ENCODE measurements around the gene KCTD1. TPM values are rescaled to one million over a fixed set of nuclear protein-coding genes. Genes with fewer than 3 reads are reported as not detected.

Gene KCTD1
- total and polyA plus RNA-seq, 10 of the 15 experiments (the other 5 are each of a cell fraction or from before 2014, with no cell fraction given): 1.5 to 13.4 (median 5.5) TPM

DNA sequence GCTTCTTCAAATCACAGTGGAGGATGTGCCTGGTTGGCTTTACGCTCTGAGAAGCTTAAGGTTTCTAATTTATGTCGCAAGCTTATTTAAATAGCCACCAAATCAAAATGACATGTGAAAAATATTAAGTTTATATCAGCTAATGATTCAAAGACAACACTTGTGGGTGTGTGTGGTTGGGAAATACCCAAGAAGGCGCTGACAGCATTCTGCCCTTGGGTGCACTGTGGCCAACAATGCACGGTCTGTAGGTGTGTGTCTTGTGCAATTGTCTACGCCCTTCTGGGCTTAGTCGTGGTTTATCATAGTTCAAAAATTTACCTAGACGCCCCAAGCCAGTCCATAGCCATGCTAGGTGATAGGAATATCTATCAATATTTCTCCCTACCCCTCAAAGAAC lies 60.9 kb downstream of the KCTD1 start (continued):
- TF ChIP-seq CBX5 (IDR thresholded peaks at IDR 0.05; ENCODE audit: low read depth): no peak
- no peak for TF ChIP-seq HDGF (IDR thresholded peaks at IDR 0.05)
- TF ChIP-seq TARDBP (IDR thresholded peaks at IDR 0.05; ENCODE audit: borderline replicate concordance): no peak
- TF ChIP-seq BACH1 (IDR thresholded peaks at IDR 0.05; ENCODE audit: borderline replicate concordance): peak; percentile 25; the same call in 1 of the 2 replicates
- no peak; a peak in 1 of 4 replicates for TF ChIP-seq IKZF2 (IDR thresholded peaks at IDR 0.05)
- no peak for TF ChIP-seq PAX8 (IDR thresholded peaks at IDR 0.05)
- no peak for TF ChIP-seq POLR2AphosphoS2 (IDR thresholded peaks at IDR 0.05; ENCODE audit: low read depth, low read length)
- TF ChIP-seq, protein P1, sequence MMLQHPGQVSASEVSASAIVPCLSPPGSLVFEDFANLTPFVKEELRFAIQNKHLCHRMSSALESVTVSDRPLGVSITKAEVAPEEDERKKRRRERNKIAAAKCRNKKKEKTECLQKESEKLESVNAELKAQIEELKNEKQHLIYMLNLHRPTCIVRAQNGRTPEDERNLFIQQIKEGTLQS (IDR thresholded peaks at IDR 0.05; ENCODE audit: borderline replicate concordance, extremely low read depth, low read depth, low read length): no peak
- 0 out of 2 replicates have a peak, but pooled peaks have one; percentile 54 for TF ChIP-seq PAX5 (IDR thresholded peaks at IDR 0.05; ENCODE audit: borderline replicate concordance, low read depth, low read length)
- no peak for TF ChIP-seq RCOR1 (conservative IDR thresholded peaks at IDR 0.05; ENCODE audit: low read depth, low read length)
- TF ChIP-seq SMAD1 (IDR thresholded peaks at IDR 0.05; ENCODE audit: low read depth, partially characterized antibody): no peak
- no peak for TF ChIP-seq FOXM1 (IDR thresholded peaks at IDR 0.05; ENCODE audit: low read depth, low read length)
- no peak for TF ChIP-seq HDAC2 (IDR thresholded peaks at IDR 0.05)
- no peak for TF ChIP-seq RB1 (IDR thresholded peaks at IDR 0.05; ENCODE audit: borderline replicate concordance)
- no peak for TF ChIP-seq SPI1 (IDR thresholded peaks at IDR 0.05; ENCODE audit: borderline replicate concordance, insufficient read depth, low read depth, low read length)
- no peak for TF ChIP-seq ZNF24 (IDR thresholded peaks at IDR 0.05)
- TF ChIP-seq NR2C2 (IDR thresholded peaks at IDR 0.05; ENCODE audit: borderline replicate concordance, control insufficient read depth, insufficient read length, low read depth): no peak
- TF ChIP-seq SIX5 (IDR thresholded peaks at IDR 0.05; ENCODE audit: low read depth, low read length, severe bottlenecking): no peak
- TF ChIP-seq NR2F1 (conservative IDR thresholded peaks at IDR 0.05): peak; percentile 64; the same call in 1 of the 2 replicates
- TF ChIP-seq CHD2 (IDR thresholded peaks at IDR 0.05; ENCODE audit: borderline replicate concordance, low read depth, low read length): 0 out of 2 replicates have a peak, but pooled peaks have one; percentile 32
- peak; percentile 56 for TF ChIP-seq RELA (IDR thresholded peaks at IDR 0.05; ENCODE audit: borderline replicate concordance, partially characterized antibody)
- TF ChIP-seq, protein P2, sequence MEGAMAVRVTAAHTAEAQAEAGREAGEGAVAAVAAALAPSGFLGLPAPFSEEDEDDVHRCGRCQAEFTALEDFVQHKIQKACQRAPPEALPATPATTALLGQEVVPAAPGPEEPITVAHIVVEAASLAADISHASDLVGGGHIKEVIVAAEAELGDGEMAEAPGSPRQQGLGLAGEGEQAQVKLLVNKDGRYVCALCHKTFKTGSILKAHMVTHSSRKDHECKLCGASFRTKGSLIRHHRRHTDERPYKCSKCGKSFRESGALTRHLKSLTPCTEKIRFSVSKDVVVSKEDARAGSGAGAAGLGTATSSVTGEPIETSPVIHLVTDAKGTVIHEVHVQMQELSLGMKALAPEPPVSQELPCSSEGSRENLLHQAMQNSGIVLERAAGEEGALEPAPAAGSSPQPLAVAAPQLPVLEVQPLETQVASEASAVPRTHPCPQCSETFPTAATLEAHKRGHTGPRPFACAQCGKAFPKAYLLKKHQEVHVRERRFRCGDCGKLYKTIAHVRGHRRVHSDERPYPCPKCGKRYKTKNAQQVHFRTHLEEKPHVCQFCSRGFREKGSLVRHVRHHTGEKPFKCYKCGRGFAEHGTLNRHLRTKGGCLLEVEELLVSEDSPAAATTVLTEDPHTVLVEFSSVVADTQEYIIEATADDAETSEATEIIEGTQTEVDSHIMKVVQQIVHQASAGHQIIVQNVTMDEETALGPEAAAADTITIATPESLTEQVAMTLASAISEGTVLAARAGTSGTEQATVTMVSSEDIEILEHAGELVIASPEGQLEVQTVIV (IDR thresholded peaks at IDR 0.05; ENCODE audit: borderline replicate concordance, partially characterized antibody): no peak
- no peak for TF ChIP-seq KDM1A (IDR thresholded peaks at IDR 0.05; ENCODE audit: borderline replicate concordance)
- no peak for TF ChIP-seq EED (IDR thresholded peaks at IDR 0.05; ENCODE audit: low read depth)
- no peak for TF ChIP-seq ZNF274 (IDR thresholded peaks at IDR 0.05; ENCODE audit: insufficient read depth, insufficient read length)
- no peak for TF ChIP-seq HCFC1 (IDR thresholded peaks at IDR 0.05; ENCODE audit: low read length)
- TF ChIP-seq, protein P3, sequence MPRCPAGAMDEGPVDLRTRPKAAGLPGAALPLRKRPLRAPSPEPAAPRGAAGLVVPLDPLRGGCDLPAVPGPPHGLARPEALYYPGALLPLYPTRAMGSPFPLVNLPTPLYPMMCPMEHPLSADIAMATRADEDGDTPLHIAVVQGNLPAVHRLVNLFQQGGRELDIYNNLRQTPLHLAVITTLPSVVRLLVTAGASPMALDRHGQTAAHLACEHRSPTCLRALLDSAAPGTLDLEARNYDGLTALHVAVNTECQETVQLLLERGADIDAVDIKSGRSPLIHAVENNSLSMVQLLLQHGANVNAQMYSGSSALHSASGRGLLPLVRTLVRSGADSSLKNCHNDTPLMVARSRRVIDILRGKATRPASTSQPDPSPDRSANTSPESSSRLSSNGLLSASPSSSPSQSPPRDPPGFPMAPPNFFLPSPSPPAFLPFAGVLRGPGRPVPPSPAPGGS (IDR thresholded peaks at IDR 0.05; ENCODE audit: borderline replicate concordance, insufficient read depth, low read depth, low read length, poor library complexity, severe bottlenecking): no peak
- TF ChIP-seq RELB (IDR thresholded peaks at IDR 0.05; ENCODE audit: low read depth): peak; percentile 82
